HG02759 (cell line): Measurements from ENCODE around the gene FBXL12.
A peak's percentile ranks its signal among the peaks of the same experiment; 100 is the strongest.
"Not testable (repeated sequence)": the region's sequence is repeated elsewhere in the genome, so short reads cannot be mapped to it uniquely, and the experiment has no call there.

Experiments used
- ATAC-seq: cut with Tn5 transposase; IDR thresholded peaks from one replicate; pipeline ENCODE4 v1.9.1; 2021; ENCODE audit warnings: mild to moderate bottlenecking, moderate library complexity; ENCODE audit not compliant: unreplicated experiment

Gene FBXL12

GRCh38 chr19:9842834-9843625 is 24.2 kb upstream of the FBXL12 start:
- ATAC-seq: no peak

- ATAC-seq: no peak
Measured at GRCh38 chr19:9839415-9839814, 20.5 kb upstream of the FBXL12 start.

- no peak for ATAC-seq
Measured at GRCh38 chr19:9838324-9838723, 19.4 kb upstream of the FBXL12 start.

GRCh38 chr19:9836021-9836420 is 17.1 kb upstream of the FBXL12 start:
- no peak for ATAC-seq

- ATAC-seq: peak; percentile 23
Measured at GRCh38 chr19:9835507-9835949, 16.6 kb upstream of the FBXL12 start.

- ATAC-seq: peak; percentile 96
Measured at GRCh38 chr19:9834726-9835506, 16.0 kb upstream of the FBXL12 start, which contains the start of gene PIN1. Gene PIN1 (plus strand): TSS chr19:9835318. CDS start chr19:9835345, 27 bp downstream.

GRCh38 chr19:9834307-9834725 is 15.4 kb upstream of the FBXL12 start:
- no peak for ATAC-seq

- ATAC-seq: no peak
Measured at GRCh38 chr19:9828551-9829063, 9.7 kb upstream of the FBXL12 start.

GRCh38 chr19:9827289-9828238 is 8.7 kb upstream of the FBXL12 start, which contains the start of gene UBL5:
Gene UBL5 (plus strand): TSS chr19:9827918. CDS start chr19:9828338, 420 bp downstream.
- peak; percentile 94 for ATAC-seq

GRCh38 chr19:9823816-9824215 is 4.9 kb upstream of the FBXL12 start:
- no peak for ATAC-seq

- not testable (repeated sequence) for ATAC-seq
Measured at GRCh38 chr19:9820034-9820433, 1.2 kb upstream of the FBXL12 start.

- no peak for ATAC-seq
Measured at GRCh38 chr19:9819596-9819909, 674 bp upstream of the FBXL12 start.

- ATAC-seq: peak; percentile 1
Measured at GRCh38 chr19:9818175-9818733, 625 bp downstream of the FBXL12 start.

GRCh38 chr19:9811139-9811538 is 7.7 kb downstream of the FBXL12 start:
- ATAC-seq: no peak

GRCh38 chr19:9808855-9809824 is 9.7 kb downstream of the FBXL12 start:
- ATAC-seq: no peak

- ATAC-seq: no peak
Measured at GRCh38 chr19:9806803-9807202, 12.1 kb downstream of the FBXL12 start.

- ATAC-seq: no peak
Measured at GRCh38 chr19:9801976-9802375, 16.9 kb downstream of the FBXL12 start.

GRCh38 chr19:9799162-9799561 is 19.7 kb downstream of the FBXL12 start:
- no peak for ATAC-seq

GRCh38 chr19:9797871-9798270 is 21.0 kb downstream of the FBXL12 start:
- no peak for ATAC-seq
